Loucy (cell line): ENCODE data around the gene SHROOM3.
A peak's percentile ranks its signal among the peaks of the same experiment; 100 is the strongest.

Experiments used
- H2AFZ ChIP-seq: fragments of 200-600 bp; sonication (generic); 2 replicates; pipeline ENCODE4 v1.6.0; 2016; ENCODE audit warnings: antibody characterized with exemption, mild to moderate bottlenecking, low read length, moderate library complexity
- H3F3A ChIP-seq: fragments of 200-600 bp; 2 replicates; pipeline ENCODE4 v1.6.0; 2016; ENCODE audit warnings: antibody characterized with exemption, low read depth, mild to moderate bottlenecking
- H3K27me3 ChIP-seq: fragments of 200-600 bp; sonication (generic); 2 replicates; pipeline ENCODE4 v1.6.1; 2014; ENCODE audit warnings: low read length, mild to moderate bottlenecking; ENCODE audit not compliant: insufficient read depth, poor library complexity, severe bottlenecking
- H3K36me3 ChIP-seq: fragments of 200-600 bp; sonication (generic); 2 replicates; pipeline ENCODE4 v1.6.1; 2016; ENCODE audit warnings: low read length; ENCODE audit not compliant: insufficient read depth
- H3K4me1 ChIP-seq: fragments of 200-600 bp; sonication (generic); 2 replicates; pipeline ENCODE4 v1.5.1; 2014; ENCODE audit warnings: low read length, mild to moderate bottlenecking; ENCODE audit not compliant: insufficient read depth, poor library complexity, severe bottlenecking
- H3K4me2 ChIP-seq: fragments of 200-600 bp; sonication (generic); 2 replicates; pipeline ENCODE4 v1.6.0; 2014; ENCODE audit warnings: antibody characterized with exemption, low read length, low read depth, mild to moderate bottlenecking; ENCODE audit not compliant: poor library complexity, severe bottlenecking
- H3K4me3 ChIP-seq: fragments of 200-600 bp; sonication (generic); 2 replicates; pipeline ENCODE4 v1.5.1; 2014; ENCODE audit warnings: low read length, mild to moderate bottlenecking, mixed read lengths; ENCODE audit not compliant: poor library complexity, severe bottlenecking
- H3K79me2 ChIP-seq: fragments of 200-600 bp; sonication (generic); 2 replicates; pipeline ENCODE4 v1.6.1; 2014; ENCODE audit warnings: low read length; ENCODE audit not compliant: insufficient read depth
- H3K9ac ChIP-seq: fragments of 200-600 bp; sonication (generic); 2 replicates; pipeline ENCODE4 v1.6.0; 2014; ENCODE audit warnings: mild to moderate bottlenecking, low read depth, low read length, moderate library complexity; ENCODE audit not compliant: poor library complexity, severe bottlenecking
- H3K9me2 ChIP-seq: fragments of 200-600 bp; sonication (generic); replicated peaks from 2 replicates; pipeline ENCODE4 v1.6.1; 2016; ENCODE audit warnings: low read depth, low read length, mixed read lengths
- H3K9me3 ChIP-seq: fragments of 200-600 bp; sonication (generic); 2 replicates; pipeline ENCODE4 v1.6.1; 2014; ENCODE audit warnings: mild to moderate bottlenecking, antibody characterized with exemption, low read length, low read depth; ENCODE audit not compliant: insufficient read depth
- H4K20me1 ChIP-seq: fragments of 200-600 bp; sonication (generic); 2 replicates; pipeline ENCODE4 v1.6.0; 2014; ENCODE audit warnings: antibody characterized with exemption, low read length, mild to moderate bottlenecking; ENCODE audit not compliant: insufficient read depth, poor library complexity, severe bottlenecking
- EZH2phosphoT487 ChIP-seq: fragments of 200-600 bp; IDR thresholded peaks from 2 replicates; pipeline ENCODE4 v1.6.1; 2018; ENCODE audit warnings: antibody characterized with exemption, mild to moderate bottlenecking, moderate library complexity, borderline replicate concordance
- TF ChIP-seq, protein P1 (sequence below): fragments of 200-600 bp; sonication (generic); conservative IDR thresholded peaks from 2 replicates; pipeline ENCODE4 v1.5.1; 2014; ENCODE audit warnings: mild to moderate bottlenecking, antibody characterized with exemption, low read length

The SHROOM3 gene

DNA sequence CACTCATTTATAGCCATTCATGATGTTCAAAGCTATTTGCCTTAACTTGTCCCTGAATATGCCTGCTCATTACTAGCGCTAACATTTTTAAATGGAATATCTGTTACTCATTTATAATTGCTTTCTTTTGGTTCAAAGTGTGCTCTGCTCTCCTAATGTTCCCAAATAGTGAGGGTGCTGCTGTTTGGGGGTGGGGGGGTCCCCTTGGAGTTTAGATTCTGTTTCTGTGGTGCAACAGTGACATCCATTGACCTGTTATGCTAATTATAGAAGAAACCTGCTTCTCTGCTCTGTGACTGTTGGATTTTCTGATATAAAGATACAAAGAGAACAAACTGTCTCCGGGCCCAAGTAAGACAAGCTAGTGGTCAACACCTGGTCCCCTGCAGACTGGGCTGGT, 222.4 kb downstream of the SHROOM3 start:
- H3K79me2 ChIP-seq = no peaks in the 10 kb centered on the region
- no peak overlapping the region for H3K4me2 ChIP-seq
- no peak overlapping the region for H3K9ac ChIP-seq
- H2AFZ ChIP-seq = no peak overlapping the region
- no peaks in the 10 kb centered on the region for H4K20me1 ChIP-seq
- no peaks in the 10 kb centered on the region for H3K27me3 ChIP-seq
- no peaks in the 10 kb centered on the region for H3K9me3 ChIP-seq
- H3K4me1 ChIP-seq = peaks cover 10% of the 10 kb centered on the region
- no peaks in the 10 kb centered on the region for H3K36me3 ChIP-seq
- no peaks in the 10 kb centered on the region for H3K9me2 ChIP-seq
- H3K4me3 ChIP-seq = no peak overlapping the region
- TF ChIP-seq, protein P1, sequence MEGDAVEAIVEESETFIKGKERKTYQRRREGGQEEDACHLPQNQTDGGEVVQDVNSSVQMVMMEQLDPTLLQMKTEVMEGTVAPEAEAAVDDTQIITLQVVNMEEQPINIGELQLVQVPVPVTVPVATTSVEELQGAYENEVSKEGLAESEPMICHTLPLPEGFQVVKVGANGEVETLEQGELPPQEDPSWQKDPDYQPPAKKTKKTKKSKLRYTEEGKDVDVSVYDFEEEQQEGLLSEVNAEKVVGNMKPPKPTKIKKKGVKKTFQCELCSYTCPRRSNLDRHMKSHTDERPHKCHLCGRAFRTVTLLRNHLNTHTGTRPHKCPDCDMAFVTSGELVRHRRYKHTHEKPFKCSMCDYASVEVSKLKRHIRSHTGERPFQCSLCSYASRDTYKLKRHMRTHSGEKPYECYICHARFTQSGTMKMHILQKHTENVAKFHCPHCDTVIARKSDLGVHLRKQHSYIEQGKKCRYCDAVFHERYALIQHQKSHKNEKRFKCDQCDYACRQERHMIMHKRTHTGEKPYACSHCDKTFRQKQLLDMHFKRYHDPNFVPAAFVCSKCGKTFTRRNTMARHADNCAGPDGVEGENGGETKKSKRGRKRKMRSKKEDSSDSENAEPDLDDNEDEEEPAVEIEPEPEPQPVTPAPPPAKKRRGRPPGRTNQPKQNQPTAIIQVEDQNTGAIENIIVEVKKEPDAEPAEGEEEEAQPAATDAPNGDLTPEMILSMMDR = peak; percentile 36; the same call in 1 of the 2 replicates
- no peak for TF ChIP-seq EZH2phosphoT487
- no peaks in the 10 kb centered on the region for H3F3A ChIP-seq

DNA sequence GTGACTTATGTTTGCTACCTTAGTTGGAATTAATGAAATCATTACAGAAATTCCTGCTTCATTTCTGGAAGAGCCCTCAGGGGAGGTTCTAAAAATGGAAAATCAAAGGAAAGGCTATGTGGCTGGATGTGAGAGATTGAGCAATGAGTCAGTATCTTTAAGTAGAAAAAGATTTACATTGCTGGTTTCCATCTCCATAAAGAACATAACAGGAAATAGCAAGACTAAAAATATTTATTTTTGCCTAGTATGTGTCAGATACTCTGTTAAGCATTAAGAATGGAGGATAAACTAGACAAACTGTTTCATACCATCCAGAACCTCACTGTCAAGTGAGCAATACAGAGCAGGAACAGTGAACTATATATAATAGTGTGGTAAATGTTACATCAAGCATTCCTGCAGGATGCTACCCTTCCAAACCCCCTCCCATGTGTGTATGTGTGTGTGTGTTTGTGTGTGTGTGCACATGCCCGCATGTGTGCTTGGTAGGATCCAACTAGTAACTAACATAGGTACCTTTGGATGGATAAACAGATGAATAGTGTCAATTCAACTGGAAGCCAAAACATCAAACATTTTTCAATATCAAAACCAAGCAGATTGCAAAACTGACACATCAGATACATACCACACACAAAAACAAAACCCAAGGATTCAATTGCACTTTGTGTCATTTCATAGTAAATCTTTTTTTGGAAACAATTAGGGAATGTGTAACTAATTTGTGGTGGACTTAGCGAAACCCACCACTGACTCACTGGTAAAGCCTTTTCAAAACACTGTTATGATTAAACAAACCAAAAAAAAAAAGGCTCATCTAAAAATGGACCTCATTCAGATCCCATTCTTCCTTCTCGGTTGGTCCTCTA, 223.4 kb downstream of the SHROOM3 start:
- H3K79me2 ChIP-seq = no peaks in the 10 kb centered on the region
- no peaks in the 10 kb centered on the region for H4K20me1 ChIP-seq
- H3K9me2 ChIP-seq = no peaks in the 10 kb centered on the region
- H3K27me3 ChIP-seq = no peaks in the 10 kb centered on the region
- no peak overlapping the region for H3K4me2 ChIP-seq
- no peaks in the 10 kb centered on the region for H3K36me3 ChIP-seq
- no peaks in the 10 kb centered on the region for H3F3A ChIP-seq
- no peak overlapping the region for H3K4me3 ChIP-seq
- no peaks in the 10 kb centered on the region for H3K9me3 ChIP-seq
- no peak for TF ChIP-seq EZH2phosphoT487
- TF ChIP-seq, protein P1 = no peak
- peaks cover 20% of the 10 kb centered on the region for H3K4me1 ChIP-seq
- H2AFZ ChIP-seq = no peak overlapping the region
- no peak overlapping the region for H3K9ac ChIP-seq

DNA sequence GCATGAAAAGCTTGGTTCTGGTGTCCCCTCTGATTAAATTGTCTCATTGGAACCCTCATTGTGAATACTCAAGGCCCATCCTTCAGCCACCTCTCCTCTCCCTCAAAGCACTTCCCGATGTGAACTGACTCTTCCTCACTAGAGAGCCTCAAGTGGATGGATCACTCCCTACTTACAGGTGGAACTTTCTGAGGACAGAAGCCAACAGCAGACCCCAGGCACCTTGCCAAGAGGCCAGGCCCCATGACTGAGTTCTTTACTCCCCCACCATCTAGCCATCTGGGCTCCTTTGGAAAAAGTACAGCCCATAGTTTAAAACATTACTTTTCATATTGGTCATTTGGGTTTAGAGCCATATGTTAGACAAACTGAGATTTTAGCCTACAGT, 224.1 kb downstream of the SHROOM3 start:
- Histone ChIP-seq H3F3A (no peaks in the 10 kb centered on the region), H3K27me3 (no peaks in the 10 kb centered on the region), H3K79me2 (no peaks in the 10 kb centered on the region), H3K4me3 (no peak overlapping the region), H2AFZ (no peak overlapping the region), H3K9me2 (no peaks in the 10 kb centered on the region), H3K9me3 (no peaks in the 10 kb centered on the region), H4K20me1 (no peaks in the 10 kb centered on the region), H3K4me2 (no peak overlapping the region), H3K9ac (no peak overlapping the region), H3K36me3 (no peaks in the 10 kb centered on the region), H3K4me1 (peaks cover 26% of the 10 kb centered on the region)
- TF ChIP-seq, protein P1 = no peak
- TF ChIP-seq EZH2phosphoT487 = no peak
